NOMO-1 (cell line): ENCODE measurements around the gene KCND2.

ENCODE experiments used
- DNase-seq, 2 experiments: peaks; one replicate each; lab custom pipeline; 2025; ENCODE audit not compliant: unreplicated experiment in 2 of 2; lab: John Stamatoyannopoulos, UW

The KCND2 gene

GRCh38 chr7:120405652-120406051, 132.7 kb downstream of the KCND2 start:
- no peak for DNase-seq

- DNase-seq, result no peak
These were observed 134.0 kb downstream of the KCND2 start for GRCh38 chr7:120407010-120407409.

- DNase-seq, result no peak
These were observed 139.4 kb downstream of the KCND2 start for GRCh38 chr7:120412139-120413050.

GRCh38 chr7:120413164-120413563, 140.2 kb downstream of the KCND2 start:
- no peak for DNase-seq

- DNase-seq, result no peak
These were observed 144.4 kb downstream of the KCND2 start for GRCh38 chr7:120417244-120417979.

- no peak for DNase-seq
These were observed 148.2 kb downstream of the KCND2 start for GRCh38 chr7:120421151-120421651.

- no peak for DNase-seq
These were observed 158.0 kb downstream of the KCND2 start for GRCh38 chr7:120431016-120431415.

- DNase-seq, result no peak
These were observed 163.6 kb downstream of the KCND2 start for GRCh38 chr7:120436487-120437060.

- no peak for DNase-seq
These were observed 168.9 kb downstream of the KCND2 start for GRCh38 chr7:120441850-120442249.

- no peak for DNase-seq
These were observed 169.9 kb downstream of the KCND2 start for GRCh38 chr7:120442838-120443237.

GRCh38 chr7:120444650-120445049, 171.7 kb downstream of the KCND2 start:
- DNase-seq, result no peak

- no peak for DNase-seq
These were observed 172.3 kb downstream of the KCND2 start for GRCh38 chr7:120445276-120445675.

- DNase-seq, result no peak
These were observed 179.7 kb downstream of the KCND2 start for GRCh38 chr7:120452665-120453064.

GRCh38 chr7:120456699-120457098, 183.7 kb downstream of the KCND2 start:
- no peak for DNase-seq

GRCh38 chr7:120460949-120461348, 188.0 kb downstream of the KCND2 start:
- no peak for DNase-seq

GRCh38 chr7:120462991-120463390, 190.0 kb downstream of the KCND2 start:
- DNase-seq, result no peak

GRCh38 chr7:120464104-120464503, 191.1 kb downstream of the KCND2 start:
- DNase-seq, result no peak

- no peak for DNase-seq
These were observed 194.7 kb downstream of the KCND2 start for GRCh38 chr7:120467676-120468075.

GRCh38 chr7:120468611-120469010, 195.6 kb downstream of the KCND2 start:
- DNase-seq, result no peak

GRCh38 chr7:120472892-120473291, 199.9 kb downstream of the KCND2 start:
- no peak for DNase-seq

- no peak for DNase-seq
These were observed 200.4 kb downstream of the KCND2 start for GRCh38 chr7:120473352-120473751.
